C4-2B (cell line): ENCODE data around the gene PARD3.

Experiments used
- H3K27ac ChIP-seq: fragments of 450-650 bp; 2 replicates; pipeline ENCODE4 v1.5.1; 2017
- ZFX ChIP-seq: fragments of 450-650 bp; IDR thresholded peaks from 2 replicates; pipeline ENCODE4 v1.6.1; 2017
- TF ChIP-seq, protein P1 (sequence below): fragments of 450-650 bp; conservative IDR thresholded peaks from 2 replicates; pipeline ENCODE4 v1.5.1; 2017; ENCODE audit warnings: mild to moderate bottlenecking

PARD3 gene

DNA sequence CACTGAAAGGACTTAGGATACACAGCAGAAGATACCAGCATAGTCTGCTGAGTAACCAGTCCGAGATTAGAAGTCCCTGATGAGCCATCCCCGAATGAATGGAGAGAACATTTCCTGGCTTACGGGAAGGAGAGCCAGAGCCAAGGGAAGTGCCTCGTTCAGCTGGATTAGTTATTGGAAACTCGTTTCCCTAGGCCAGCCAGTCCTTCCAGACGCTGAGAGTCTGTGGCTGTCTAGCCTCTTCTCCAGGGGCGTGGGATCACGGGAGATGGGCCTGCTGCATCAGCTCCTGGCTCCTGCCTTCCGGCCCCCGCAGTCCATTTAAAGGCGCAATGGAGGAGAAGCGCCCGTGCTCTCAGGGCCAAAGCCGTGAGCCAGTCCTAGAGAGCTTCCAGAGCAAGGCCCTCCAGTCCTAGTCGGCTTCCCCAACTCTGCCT is 712.8 kb downstream of the PARD3 start:
- TF ChIP-seq, protein P1, sequence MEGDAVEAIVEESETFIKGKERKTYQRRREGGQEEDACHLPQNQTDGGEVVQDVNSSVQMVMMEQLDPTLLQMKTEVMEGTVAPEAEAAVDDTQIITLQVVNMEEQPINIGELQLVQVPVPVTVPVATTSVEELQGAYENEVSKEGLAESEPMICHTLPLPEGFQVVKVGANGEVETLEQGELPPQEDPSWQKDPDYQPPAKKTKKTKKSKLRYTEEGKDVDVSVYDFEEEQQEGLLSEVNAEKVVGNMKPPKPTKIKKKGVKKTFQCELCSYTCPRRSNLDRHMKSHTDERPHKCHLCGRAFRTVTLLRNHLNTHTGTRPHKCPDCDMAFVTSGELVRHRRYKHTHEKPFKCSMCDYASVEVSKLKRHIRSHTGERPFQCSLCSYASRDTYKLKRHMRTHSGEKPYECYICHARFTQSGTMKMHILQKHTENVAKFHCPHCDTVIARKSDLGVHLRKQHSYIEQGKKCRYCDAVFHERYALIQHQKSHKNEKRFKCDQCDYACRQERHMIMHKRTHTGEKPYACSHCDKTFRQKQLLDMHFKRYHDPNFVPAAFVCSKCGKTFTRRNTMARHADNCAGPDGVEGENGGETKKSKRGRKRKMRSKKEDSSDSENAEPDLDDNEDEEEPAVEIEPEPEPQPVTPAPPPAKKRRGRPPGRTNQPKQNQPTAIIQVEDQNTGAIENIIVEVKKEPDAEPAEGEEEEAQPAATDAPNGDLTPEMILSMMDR = no peak
- no peak for TF ChIP-seq ZFX

DNA sequence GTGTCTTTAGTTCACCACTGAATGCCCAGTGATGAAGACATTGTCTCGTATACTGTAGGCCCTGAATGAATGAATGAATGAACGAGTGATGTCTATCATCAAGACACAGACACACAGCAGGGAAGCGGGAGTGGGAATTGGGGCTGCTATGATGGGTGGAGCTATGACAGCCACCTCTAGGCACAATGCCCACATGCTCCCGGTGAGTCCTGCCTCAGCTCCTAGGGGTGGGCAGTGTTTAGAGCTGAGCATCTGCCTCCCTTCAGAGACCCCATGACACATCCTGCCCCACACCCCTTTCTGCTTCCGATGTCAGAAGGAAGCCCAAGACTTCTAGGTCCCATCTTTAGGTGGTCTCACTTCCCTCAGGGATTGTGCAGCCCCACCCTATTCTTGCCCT is 714.1 kb downstream of the PARD3 start:
- TF ChIP-seq ZFX = no peak
- TF ChIP-seq, protein P1 = no peak
- H3K27ac ChIP-seq = no peak overlapping the region

More for the DNA sequence above, 712.8 kb downstream of the PARD3 start:
- no peak overlapping the region for H3K27ac ChIP-seq

DNA sequence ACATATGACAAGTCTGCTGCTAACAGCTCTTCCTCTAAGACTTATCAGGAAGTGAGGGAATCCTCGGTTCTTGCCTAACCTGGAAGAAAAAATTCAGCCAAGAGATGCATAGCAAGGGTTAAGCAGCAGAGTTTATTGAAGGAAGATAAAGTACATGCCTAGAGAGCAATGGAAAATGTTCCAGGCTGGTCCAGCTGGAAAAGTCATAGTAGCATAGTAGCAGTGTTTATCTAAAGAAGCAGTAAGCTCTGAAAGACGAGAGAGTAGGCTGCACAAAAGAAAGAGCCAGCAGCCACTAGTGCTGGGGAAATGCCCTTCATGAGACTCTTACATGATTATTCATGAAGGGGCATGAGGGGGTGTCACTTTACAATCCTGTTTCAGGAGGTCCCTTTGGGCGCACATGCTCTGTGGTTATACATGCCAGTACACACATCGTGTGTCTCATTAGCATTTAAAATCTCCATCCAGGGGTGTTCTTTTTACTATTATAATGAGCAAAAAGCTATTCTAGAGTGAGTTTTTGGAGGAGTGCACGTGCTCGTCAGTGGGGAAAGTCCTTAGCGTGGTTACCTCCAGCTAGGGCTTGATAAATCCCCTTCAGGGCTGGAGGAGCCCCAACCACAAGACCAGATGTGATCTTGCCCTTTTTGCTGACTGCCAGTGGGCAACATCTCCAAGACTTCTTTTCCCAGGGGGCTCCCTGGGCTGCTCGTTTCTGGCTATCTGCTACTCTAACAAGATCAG is 716.1 kb downstream of the PARD3 start:
- H3K27ac ChIP-seq = no peak overlapping the region
- TF ChIP-seq, protein P1 = no peak
- no peak for TF ChIP-seq ZFX

DNA sequence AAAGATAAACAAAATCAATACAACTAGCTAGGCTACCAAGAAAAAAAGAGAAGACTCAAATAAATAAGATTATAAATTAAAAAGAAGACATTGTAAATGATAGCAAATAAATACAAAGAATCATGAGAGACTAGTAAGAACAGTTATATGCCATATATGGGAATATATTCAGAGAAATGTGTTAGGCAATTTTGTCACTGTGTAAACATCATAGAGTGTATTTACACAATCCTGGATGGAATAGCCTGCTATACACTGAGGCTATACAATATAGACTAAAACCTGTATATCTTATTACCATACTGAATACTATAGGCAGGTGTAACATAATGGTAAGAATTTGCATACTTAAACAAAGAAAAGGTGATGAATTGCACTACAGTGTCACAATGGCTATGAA is 717.4 kb downstream of the PARD3 start:
- H3K27ac ChIP-seq = no peak overlapping the region
- TF ChIP-seq, protein P1 = no peak
- TF ChIP-seq ZFX = no peak

DNA sequence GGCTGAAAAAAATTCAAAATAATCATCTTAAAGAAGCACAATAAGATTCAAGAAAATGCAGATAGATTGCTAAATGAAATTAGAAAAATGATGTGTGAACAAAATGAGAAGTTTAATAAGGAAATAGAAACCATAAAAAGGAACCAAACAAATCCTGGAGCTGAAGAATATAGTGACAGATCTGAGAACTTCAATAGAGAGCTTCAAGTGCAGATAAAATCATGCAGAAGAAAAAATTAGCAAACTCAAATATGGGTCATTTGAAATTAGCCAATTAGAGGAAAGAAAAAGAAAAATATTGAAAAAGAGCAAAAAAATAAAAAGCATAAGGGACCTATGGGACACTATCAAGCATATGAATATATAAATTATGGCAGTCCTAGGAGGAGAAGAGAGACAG is 720.1 kb downstream of the PARD3 start:
- TF ChIP-seq, protein P1 = no peak
- TF ChIP-seq ZFX = no peak

DNA sequence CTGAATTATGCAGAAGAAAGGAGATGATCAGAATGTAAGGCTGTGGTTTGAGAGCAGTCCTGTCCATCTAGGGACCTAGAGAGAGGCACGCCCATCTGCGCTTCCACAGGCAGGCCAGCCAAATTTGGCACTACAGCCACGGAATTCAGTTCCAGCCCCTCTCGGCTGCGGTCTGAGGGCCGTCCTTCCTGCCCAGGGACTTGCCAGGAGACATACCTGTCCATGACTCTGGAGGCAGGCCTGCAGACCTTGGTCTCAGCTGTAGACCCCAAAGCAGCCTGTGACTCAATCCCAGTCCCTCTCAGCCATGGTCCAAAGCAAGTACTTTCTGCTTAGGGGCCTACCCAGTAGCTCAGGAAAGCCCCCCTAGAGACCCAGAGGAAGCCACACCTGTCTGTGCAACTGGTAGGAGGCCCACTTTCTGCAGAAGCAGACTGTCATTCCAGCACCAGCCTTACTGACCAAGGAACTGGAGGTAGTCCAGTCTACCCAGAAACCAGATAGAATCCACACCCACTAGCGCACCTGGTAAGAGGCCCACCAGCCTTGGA is 720.9 kb downstream of the PARD3 start:
- no peak overlapping the region for H3K27ac ChIP-seq
- no peak for TF ChIP-seq ZFX
- TF ChIP-seq, protein P1 = no peak

More for the DNA sequence above, 720.1 kb downstream of the PARD3 start:
- no peak overlapping the region for H3K27ac ChIP-seq

DNA sequence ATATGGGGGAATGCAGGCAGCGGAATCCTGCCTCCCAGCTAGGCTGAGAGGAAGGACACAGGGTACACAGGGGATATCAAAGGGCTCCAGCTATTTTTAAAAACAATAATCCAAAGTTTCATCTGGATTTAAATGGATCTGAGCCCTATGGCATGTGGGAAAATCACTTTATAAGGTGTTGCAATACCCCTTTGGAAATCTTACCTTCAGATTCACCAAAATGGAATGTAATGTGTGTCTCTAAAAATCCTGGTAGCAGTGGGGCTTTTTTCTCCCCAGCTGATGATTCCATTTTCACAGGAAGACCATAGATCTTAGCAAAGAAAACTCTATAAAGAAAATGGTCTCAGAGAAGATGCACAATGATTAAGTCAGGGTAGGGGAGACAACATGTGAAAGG is 722.2 kb downstream of the PARD3 start:
- no peak for TF ChIP-seq ZFX
- TF ChIP-seq, protein P1 = no peak
- no peak overlapping the region for H3K27ac ChIP-seq
